ENCODE results near the gene TGIF2LX. TPM values are rescaled to one million over a fixed set of nuclear protein-coding genes. Genes with fewer than 3 reads are reported as not detected.
"Not testable (repeated sequence)": the region's sequence is repeated elsewhere in the genome, so short reads cannot be mapped to it uniquely, and the experiment has no call there.

TGIF2LX gene
- not detected for total RNA-seq

GRCh38 chrX:89921665-89922064 is at the start of gene TGIF2LX:
Gene TGIF2LX, plus strand, starts transcription at chrX:89921908. Its CDS starts 178 bp downstream, at chrX:89922086.
- H3K4me1 ChIP-seq; H3K9ac ChIP-seq (ENCODE audit: low read depth in 2 of 2, low read length in 2 of 2); DNase-seq; H3K4me3 ChIP-seq; intact Hi-C loops (cut with DNase I); H3K27me3 ChIP-seq; H3K27ac ChIP-seq; H3K9me3 ChIP-seq; H3K36me3 ChIP-seq: not testable (repeated sequence)

- H3K36me3 ChIP-seq; H3K27ac ChIP-seq; H3K9me3 ChIP-seq; H3K4me1 ChIP-seq; DNase-seq; H3K4me3 ChIP-seq; H3K27me3 ChIP-seq; intact Hi-C loops (cut with DNase I); H3K9ac ChIP-seq (ENCODE audit: low read depth in 2 of 2, low read length in 2 of 2): not testable (repeated sequence)
Measured at GRCh38 chrX:89922338-89922934, 728 bp downstream of the TGIF2LX start.

- H3K9me3 ChIP-seq; H3K27me3 ChIP-seq; H3K4me1 ChIP-seq; H3K36me3 ChIP-seq; H3K9ac ChIP-seq (ENCODE audit: low read depth in 2 of 2, low read length in 2 of 2); H3K4me3 ChIP-seq; intact Hi-C loops (cut with DNase I); DNase-seq; H3K27ac ChIP-seq: not testable (repeated sequence)
Measured at GRCh38 chrX:89943077-89943476, 21.4 kb downstream of the TGIF2LX start.

GRCh38 chrX:89965588-89965987 is 43.9 kb downstream of the TGIF2LX start:
- DNase-seq; H3K4me3 ChIP-seq; H3K27me3 ChIP-seq; H3K27ac ChIP-seq; intact Hi-C loops (cut with DNase I); H3K4me1 ChIP-seq; H3K9ac ChIP-seq (ENCODE audit: low read depth in 2 of 2, low read length in 2 of 2); H3K36me3 ChIP-seq; H3K9me3 ChIP-seq: not testable (repeated sequence)

Data from colonic mucosa (tissue), 4 donors.